Kidney (tissue), 14 donors: ENCODE data around the gene COL26A1. TPM values are rescaled to one million over a fixed set of nuclear protein-coding genes. Genes with fewer than 3 reads are reported as not detected.

Experiments
- DNase-seq, 5 donors: peaks; one replicate each; pipeline ENCODE4 v3.0.0-alpha.2; 2013 to 2020
- FAIRE-seq: peaks from 2 replicates; lab custom pipeline; 2012; peaks lifted over from hg19 to GRCh38; lab: Jason Lieb, UNC
- H3K27ac ChIP-seq, 2 donors: one replicate each; pipeline ENCODE4 v1.7.0; 2013; ENCODE audit warnings: low read depth in 2 of 2, low read length in 2 of 2, inconsistent platforms in 1 of 2
- H3K27me3 ChIP-seq: one replicate; pipeline ENCODE4 v1.7.1; 2013; ENCODE audit warnings: low read length, inconsistent platforms; ENCODE audit not compliant: control insufficient read depth, insufficient read depth
- H3K36me3 ChIP-seq, 3 donors: one replicate each; pipeline versions ENCODE4 v1.7.0 to v1.7.1; 2013; ENCODE audit warnings: low read length in 3 of 3, control low read depth in 1 of 3, inconsistent platforms in 1 of 3; ENCODE audit not compliant: insufficient read depth in 3 of 3, control insufficient read depth in 2 of 3
- H3K4me1 ChIP-seq, 3 donors: one replicate each; pipeline versions ENCODE4 v1.7.0 to v1.7.1; 2013; ENCODE audit warnings: low read length in 3 of 3, inconsistent platforms in 1 of 3, low read depth in 1 of 3; ENCODE audit not compliant: control insufficient read depth in 2 of 3, insufficient read depth in 2 of 3
- H3K4me3 ChIP-seq, 3 donors: one replicate each; pipeline versions ENCODE4 v1.7.0 to v1.8.1; 2013; ENCODE audit warnings: low read length in 3 of 3, control low read depth in 1 of 3, inconsistent platforms in 1 of 3
- H3K9ac ChIP-seq, 3 donors: one replicate each; pipeline versions ENCODE4 v1.7.0 to v1.7.1; 2013; ENCODE audit warnings: low read length in 3 of 3, control low read depth in 1 of 3, inconsistent platforms in 1 of 3
- H3K9me3 ChIP-seq, 3 donors: one replicate each; pipeline versions ENCODE4 v1.7.0 to v1.7.1; 2013; ENCODE audit warnings: low read length in 3 of 3, control low read depth in 1 of 3, inconsistent platforms in 1 of 3; ENCODE audit not compliant: control insufficient read depth in 2 of 3, insufficient read depth in 1 of 3
- CTCF ChIP-seq: IDR thresholded peaks from 3 replicates; pipeline ENCODE4 v1.5.1; 2012; ENCODE audit warnings: mild to moderate bottlenecking, moderate library complexity, borderline replicate concordance; ENCODE audit not compliant: insufficient read depth; ENCODE audit errors: extremely low read depth
- intact Hi-C: fragments of 100-400 bp; cut with DNase I; formaldehyde crosslinking; loops from one replicate; pipeline ENCODE4 v1.11.1; 2022
- polyA plus RNA-seq: library from polyadenylated mRNA; stranded (reverse); fragments of 350-450 nt; fragmentation: Illumina TruSeq; extraction: RNeasy Lipid Tissue Mini Kit (QIAGEN cat#74804); gene quantifications from one replicate; pipeline ENCODE4 v1.2.3, GENCODE V29; 2014; ENCODE audit warnings: low read depth, low replicate concordance; ENCODE audit not compliant: insufficient read depth
- total RNA-seq: library from RNA; stranded (reverse); fragmentation: NEBNext Ultra II Directional; extraction: Animal tissue kit (Norgen Biotek cat#: 25700); gene quantifications from one replicate; pipeline ENCODE4 v1.2.1, GENCODE V29; 2021
- donor health status: control.
- donor health status: control.
- donor health status: control.
- donor health status: control.
- donor health status: control.
- donor health status: DM: yes; HTN: yes; CAD: no.
- donor health status: Normal renal cell carcinoma (clear cell type).

The COL26A1 gene
- total and polyA plus RNA-seq, 2 donors from 2014 or later: 1.2 to 3.5 TPM

- H3K9me3 ChIP-seq: peaks cover 0 to 5% (median 0%) of the 10 kb centered on the region in 3 donors
- peak in 1 of 5 donors; percentile 7 for DNase-seq
- no peaks in the 10 kb centered on the region for H3K36me3 ChIP-seq
- peaks cover 0 to 2% (median 0%) of the 10 kb centered on the region in 3 donors for H3K4me1 ChIP-seq
- H3K4me3 ChIP-seq: no peak overlapping the region
- FAIRE-seq: no peak
- no peak overlapping the region for H3K9ac ChIP-seq
- TF ChIP-seq CTCF: no peak
- H3K27ac ChIP-seq: no peak overlapping the region
- H3K27me3 ChIP-seq: no peaks in the 10 kb centered on the region
- intact Hi-C loops: no loop called here
Measured at GRCh38 chr7:101595766-101596537, 233.3 kb downstream of the COL26A1 start.

- Histone ChIP-seq H3K4me1 (peaks cover 0 to 2% (median 0%) of the 10 kb centered on the region in 3 donors), H3K27ac (no peak overlapping the region), H3K4me3 (no peak overlapping the region), H3K27me3 (no peaks in the 10 kb centered on the region), H3K9ac (no peak overlapping the region), H3K9me3 (peaks cover 0 to 5% (median 0%) of the 10 kb centered on the region in 3 donors), H3K36me3 (no peaks in the 10 kb centered on the region)
- intact Hi-C loops: no loop called here
- no peak for FAIRE-seq
- TF ChIP-seq CTCF: no peak
- no peak for DNase-seq
Measured at GRCh38 chr7:101596898-101597297, 234.2 kb downstream of the COL26A1 start.

GRCh38 chr7:101597941-101598340 is 235.3 kb downstream of the COL26A1 start:
- DNase-seq (no peak), FAIRE-seq (no peak)
- no peak overlapping the region for H3K9ac ChIP-seq
- H3K36me3 ChIP-seq: no peaks in the 10 kb centered on the region
- H3K27ac ChIP-seq: no peak overlapping the region
- H3K4me3 ChIP-seq: no peak overlapping the region
- peaks cover 0 to 2% (median 0%) of the 10 kb centered on the region in 3 donors for H3K4me1 ChIP-seq
- no peaks in the 10 kb centered on the region for H3K27me3 ChIP-seq
- intact Hi-C loops: no loop called here
- peaks cover 0 to 5% (median 0%) of the 10 kb centered on the region in 3 donors for H3K9me3 ChIP-seq
- TF ChIP-seq CTCF: no peak
